OCI-LY7 (cell line): Measurements from ENCODE around the gene PCDHGB2.

Experiments
- EZH2phosphoT487 ChIP-seq: fragments of 200-600 bp; sonication (generic); IDR thresholded peaks from 2 replicates; pipeline ENCODE4 v1.6.1; 2018; ENCODE audit warnings: low read depth, borderline replicate concordance, mild to moderate bottlenecking, mixed run types, antibody characterized with exemption, low read length, moderate library complexity, mixed read lengths
- TF ChIP-seq, protein P1 (sequence below): fragments of 200-600 bp; sonication (generic); conservative IDR thresholded peaks from 2 replicates; pipeline ENCODE4 v1.5.1; 2014; ENCODE audit warnings: mild to moderate bottlenecking, antibody characterized with exemption, low read length, moderate library complexity, mixed read lengths

GRCh38 chr5:141366016-141366896 lies 6.5 kb downstream of the PCDHGB2 start:
- TF ChIP-seq, protein P1, sequence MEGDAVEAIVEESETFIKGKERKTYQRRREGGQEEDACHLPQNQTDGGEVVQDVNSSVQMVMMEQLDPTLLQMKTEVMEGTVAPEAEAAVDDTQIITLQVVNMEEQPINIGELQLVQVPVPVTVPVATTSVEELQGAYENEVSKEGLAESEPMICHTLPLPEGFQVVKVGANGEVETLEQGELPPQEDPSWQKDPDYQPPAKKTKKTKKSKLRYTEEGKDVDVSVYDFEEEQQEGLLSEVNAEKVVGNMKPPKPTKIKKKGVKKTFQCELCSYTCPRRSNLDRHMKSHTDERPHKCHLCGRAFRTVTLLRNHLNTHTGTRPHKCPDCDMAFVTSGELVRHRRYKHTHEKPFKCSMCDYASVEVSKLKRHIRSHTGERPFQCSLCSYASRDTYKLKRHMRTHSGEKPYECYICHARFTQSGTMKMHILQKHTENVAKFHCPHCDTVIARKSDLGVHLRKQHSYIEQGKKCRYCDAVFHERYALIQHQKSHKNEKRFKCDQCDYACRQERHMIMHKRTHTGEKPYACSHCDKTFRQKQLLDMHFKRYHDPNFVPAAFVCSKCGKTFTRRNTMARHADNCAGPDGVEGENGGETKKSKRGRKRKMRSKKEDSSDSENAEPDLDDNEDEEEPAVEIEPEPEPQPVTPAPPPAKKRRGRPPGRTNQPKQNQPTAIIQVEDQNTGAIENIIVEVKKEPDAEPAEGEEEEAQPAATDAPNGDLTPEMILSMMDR, result no peak
- TF ChIP-seq EZH2phosphoT487, result no peak
